CD14-positive monocyte (primary cell): ENCODE measurements around the gene DBNDD2. TPM values are rescaled to one million over a fixed set of nuclear protein-coding genes. Genes with fewer than 3 reads are reported as not detected.
A peak's percentile ranks its signal among the peaks of the same experiment; 100 is the strongest.

ENCODE experiments used
- DNase-seq, 3 donors: peaks; one replicate each; pipeline ENCODE4 v3.0.0-alpha.2; 2011 to 2022
- H2AFZ ChIP-seq: 2 replicates; pipeline ENCODE4 v1.6.0; 2012; ENCODE audit warnings: mild to moderate bottlenecking, low read depth, low read length, inconsistent platforms; ENCODE audit not compliant: insufficient read depth, poor library complexity, severe bottlenecking
- H3K27ac ChIP-seq, 2 donors: 1 replicate in 1 of 2; 2 replicates in 1 of 2; pipeline ENCODE4 v1.5.1; 2012 to 2013; ENCODE audit warnings: low read length in 2 of 2, control low read depth in 1 of 2, inconsistent platforms in 1 of 2, low read depth in 1 of 2, mild to moderate bottlenecking in 1 of 2
- H3K27me3 ChIP-seq, 2 donors: one replicate each; pipeline versions ENCODE4 v1.6.0 to v1.6.1; 2011 to 2013; ENCODE audit warnings: low read length in 2 of 2; ENCODE audit not compliant: control insufficient read depth in 2 of 2, insufficient read depth in 2 of 2
- H3K36me3 ChIP-seq, 2 donors: replicated peaks in 1 of 2; 1 replicate in 1 of 2; 2 replicates in 1 of 2; pipeline versions ENCODE4 v1.5.1 to v1.6.1; 2012 to 2013; ENCODE audit warnings: low read length in 2 of 2, control low read depth in 1 of 2, inconsistent platforms in 1 of 2, mild to moderate bottlenecking in 1 of 2; ENCODE audit not compliant: insufficient read depth in 2 of 2, control insufficient read depth in 1 of 2
- H3K4me1 ChIP-seq, 2 donors: 1 replicate in 1 of 2; 2 replicates in 1 of 2; pipeline versions ENCODE4 v1.5.1 to v1.6.1; 2012 to 2013; ENCODE audit warnings: low read length in 2 of 2, control low read depth in 1 of 2, inconsistent platforms in 1 of 2, mild to moderate bottlenecking in 1 of 2, moderate library complexity in 1 of 2; ENCODE audit not compliant: insufficient read depth in 2 of 2, control insufficient read depth in 1 of 2
- H3K4me2 ChIP-seq: replicated peaks from 2 replicates; pipeline ENCODE3; 2012; ENCODE audit warnings: low read length, moderate library complexity, mild to moderate bottlenecking; ENCODE audit not compliant: poor library complexity, severe bottlenecking; ENCODE audit errors: extremely low read depth
- H3K4me3 ChIP-seq, 3 experiments: fragments of 200-600 bp in 1 of 3; sonication (generic) in 1 of 3; replicated peaks in 1 of 3; 1 replicate in 2 of 3; 2 replicates in 1 of 3; pipeline ENCODE4 v1.5.1; 2011 to 2013; ENCODE audit warnings: low read length in 3 of 3, mild to moderate bottlenecking in 3 of 3, control low read depth in 2 of 3, low read depth in 2 of 3, inconsistent platforms in 1 of 3, moderate library complexity in 1 of 3
- H3K79me2 ChIP-seq: 2 replicates; pipeline ENCODE4 v1.6.0; 2012; ENCODE audit warnings: mild to moderate bottlenecking, control low read depth, inconsistent platforms, low read length, moderate library complexity; ENCODE audit not compliant: insufficient read depth
- H3K9ac ChIP-seq: 2 replicates; pipeline ENCODE4 v1.6.0; 2017; ENCODE audit warnings: low read length, mild to moderate bottlenecking; ENCODE audit not compliant: insufficient read depth, poor library complexity, severe bottlenecking
- H3K9me3 ChIP-seq, 2 donors: replicated peaks in 1 of 2; 1 replicate in 1 of 2; 2 replicates in 1 of 2; pipeline versions ENCODE4 v1.5.1 to v1.6.1; 2012 to 2013; ENCODE audit warnings: low read length in 2 of 2, control low read depth in 1 of 2; ENCODE audit not compliant: control insufficient read depth in 1 of 2, insufficient read depth in 1 of 2
- H4K20me1 ChIP-seq: 2 replicates; pipeline ENCODE4 v1.6.0; 2012; ENCODE audit warnings: mild to moderate bottlenecking, low read length, control low read depth, moderate library complexity; ENCODE audit not compliant: insufficient read depth
- H3K27ac Mint-ChIP-seq, 7 donors: one replicate each; pipeline ENCODE4 v1.8.0; 2020; ENCODE audit warnings: mild to moderate bottlenecking in 7 of 7, mixed read lengths in 7 of 7, moderate library complexity in 6 of 7, inconsistent platforms in 2 of 7
- H3K27me3 Mint-ChIP-seq, 3 donors: one replicate each; pipeline ENCODE4 v1.8.0; 2021 to 2022; ENCODE audit warnings: low read depth in 3 of 3, mild to moderate bottlenecking in 3 of 3, mixed read lengths in 3 of 3, moderate library complexity in 3 of 3, inconsistent platforms in 1 of 3
- H3K36me3 Mint-ChIP-seq, 2 donors: one replicate each; pipeline ENCODE4 v1.8.0; 2020; ENCODE audit warnings: mixed read lengths in 2 of 2, inconsistent platforms in 1 of 2, mild to moderate bottlenecking in 1 of 2
- H3K4me1 Mint-ChIP-seq: one replicate; pipeline ENCODE4 v1.8.0; 2020; ENCODE audit warnings: mild to moderate bottlenecking, mixed read lengths
- H3K4me3 Mint-ChIP-seq, 2 donors: one replicate each; pipeline ENCODE4 v1.8.0; 2020; ENCODE audit warnings: mild to moderate bottlenecking in 2 of 2, mixed read lengths in 2 of 2, moderate library complexity in 1 of 2
- H3K9me3 Mint-ChIP-seq, 7 donors: one replicate each; pipeline ENCODE4 v1.8.0; 2020 to 2022; ENCODE audit warnings: mixed read lengths in 7 of 7, mild to moderate bottlenecking in 6 of 7, moderate library complexity in 6 of 7, inconsistent platforms in 2 of 7
- WGBS: methylation state at CpG from one replicate; pipeline ENCODE4 v1.1.5; 2013; ENCODE audit warnings: missing lambda C conversion rate; ENCODE audit not compliant: insufficient coverage; 5-methylcytosine and 5-hydroxymethylcytosine counted together
- intact Hi-C, 2 donors: fragments of 100-400 bp; cut with micrococcal nuclease; formaldehyde crosslinking; loops; one replicate each; pipeline versions ENCODE4 v1.15.0 to v1.15.1; 2023
- polyA plus RNA-seq, 3 donors: library from polyadenylated mRNA; depleted of rRNA in 1 of 3; unstranded in 2 of 3; stranded (reverse) in 1 of 3; fragments of 300-500 nt in 2 of 3; fragments of >200 nt in 1 of 3; fragmentation: Illumina TruSeq in 2 of 3; gene quantifications; 1 replicate in 2 of 3; 2 replicates in 1 of 3; pipeline ENCODE4 v1.2.3, GENCODE V29; 2012 to 2021
- TF ChIP-seq, protein P1 (sequence below): fragments of 200-600 bp; IDR thresholded peaks from one replicate; pipeline ENCODE4 v1.8.0; 2022; ENCODE audit warnings: antibody characterized with exemption, mild to moderate bottlenecking

DBNDD2 gene
- polyA plus RNA-seq, 3 donors: 15.6 to 22.1 (median 21.9) TPM

DNA sequence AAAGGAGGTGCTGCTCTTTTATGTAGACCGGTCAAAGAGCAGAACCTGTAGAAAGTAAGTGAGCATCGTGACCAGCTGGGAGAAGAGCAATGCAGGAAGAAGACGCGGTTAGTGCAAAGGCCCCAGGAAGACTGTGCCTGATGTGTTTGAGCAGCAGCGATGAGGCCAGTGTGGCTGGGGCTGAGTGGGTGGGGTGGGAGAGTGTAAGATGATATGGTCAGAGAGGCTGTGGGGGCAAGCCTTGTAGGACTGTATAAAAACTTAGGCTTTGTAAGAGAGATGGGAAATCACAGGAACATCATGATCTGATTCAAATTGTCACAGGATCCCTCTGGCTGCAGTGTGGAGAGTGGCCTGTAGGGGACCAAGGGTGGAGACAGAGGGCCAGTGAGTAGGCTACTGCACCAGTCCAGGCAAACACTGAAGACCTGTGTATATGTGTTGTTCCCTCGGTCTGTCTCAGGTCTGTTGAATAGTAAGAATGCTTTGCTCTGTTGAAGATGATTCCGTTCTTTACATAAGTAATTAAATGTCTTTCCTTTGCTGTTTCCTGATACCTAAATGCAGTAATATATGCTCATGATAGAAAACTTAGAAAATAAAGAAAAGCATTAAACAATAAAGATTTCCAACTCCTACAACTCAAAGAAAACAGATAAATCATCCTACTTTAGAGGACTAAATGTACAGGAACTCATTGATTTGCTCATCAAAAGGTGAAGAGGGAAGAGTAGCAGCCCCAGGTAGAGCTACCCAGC lies 37.9 kb downstream of the DBNDD2 start:
- no peaks in the 10 kb centered on the region for H3K36me3 Mint-ChIP-seq
- TF ChIP-seq, protein P1, sequence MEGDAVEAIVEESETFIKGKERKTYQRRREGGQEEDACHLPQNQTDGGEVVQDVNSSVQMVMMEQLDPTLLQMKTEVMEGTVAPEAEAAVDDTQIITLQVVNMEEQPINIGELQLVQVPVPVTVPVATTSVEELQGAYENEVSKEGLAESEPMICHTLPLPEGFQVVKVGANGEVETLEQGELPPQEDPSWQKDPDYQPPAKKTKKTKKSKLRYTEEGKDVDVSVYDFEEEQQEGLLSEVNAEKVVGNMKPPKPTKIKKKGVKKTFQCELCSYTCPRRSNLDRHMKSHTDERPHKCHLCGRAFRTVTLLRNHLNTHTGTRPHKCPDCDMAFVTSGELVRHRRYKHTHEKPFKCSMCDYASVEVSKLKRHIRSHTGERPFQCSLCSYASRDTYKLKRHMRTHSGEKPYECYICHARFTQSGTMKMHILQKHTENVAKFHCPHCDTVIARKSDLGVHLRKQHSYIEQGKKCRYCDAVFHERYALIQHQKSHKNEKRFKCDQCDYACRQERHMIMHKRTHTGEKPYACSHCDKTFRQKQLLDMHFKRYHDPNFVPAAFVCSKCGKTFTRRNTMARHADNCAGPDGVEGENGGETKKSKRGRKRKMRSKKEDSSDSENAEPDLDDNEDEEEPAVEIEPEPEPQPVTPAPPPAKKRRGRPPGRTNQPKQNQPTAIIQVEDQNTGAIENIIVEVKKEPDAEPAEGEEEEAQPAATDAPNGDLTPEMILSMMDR: peak; percentile 83
- H3K4me3 Mint-ChIP-seq: no peak overlapping the region
- H3K4me2 ChIP-seq: no peak overlapping the region
- no peaks in the 10 kb centered on the region for H3K9me3 ChIP-seq
- peaks cover 5 to 9% of the 10 kb centered on the region in 2 donors for H3K4me1 ChIP-seq
- H3K79me2 ChIP-seq: no peaks in the 10 kb centered on the region
- no peak overlapping the region for H2AFZ ChIP-seq
- H3K27me3 ChIP-seq: no peaks in the 10 kb centered on the region
- H3K27ac Mint-ChIP-seq: peak overlapping the region in 1 of 7 donors; percentile 68
- peak; percentile 9 to 36 (median 28) for DNase-seq
- WGBS: 70% methylated on average over 5 of the region's 7 CpGs
- H4K20me1 ChIP-seq: no peaks in the 10 kb centered on the region
- H3K9ac ChIP-seq: no peak overlapping the region
- peaks cover 0 to 10% (median 6%) of the 10 kb centered on the region in 3 donors for H3K27me3 Mint-ChIP-seq
- peaks cover 4% of the 10 kb centered on the region for H3K4me1 Mint-ChIP-seq
- no peak overlapping the region for H3K4me3 ChIP-seq
- no peaks in the 10 kb centered on the region for H3K9me3 Mint-ChIP-seq
- H3K36me3 ChIP-seq: no peaks in the 10 kb centered on the region
- intact Hi-C loops: loop anchor here in 1 of 2 donors (10.0 kb wide), 1 partner anchor 329 kb away; no protein-coding TSS in a partner anchor
- H3K27ac ChIP-seq: no peak overlapping the region

DNA sequence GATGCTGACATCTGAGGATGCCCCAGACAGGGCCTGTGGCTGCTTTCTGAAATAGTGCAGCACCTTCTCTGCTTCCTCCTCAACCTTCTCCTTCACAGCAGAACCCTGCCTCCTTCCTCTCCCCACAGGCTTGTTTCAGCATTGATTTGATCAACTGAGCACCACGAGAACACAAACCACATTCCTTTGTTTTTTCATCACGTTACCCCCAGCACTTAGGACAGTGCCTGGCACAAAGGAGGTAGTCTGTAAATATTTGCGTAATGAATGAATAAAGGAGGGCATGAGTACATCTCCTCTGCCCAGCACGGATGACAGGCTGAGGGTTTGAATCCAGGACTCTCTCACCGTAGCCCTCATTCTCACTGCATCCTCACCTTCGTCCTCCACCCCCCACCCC lies 40.2 kb downstream of the DBNDD2 start:
- no peaks in the 10 kb centered on the region for H4K20me1 ChIP-seq
- H3K4me3 ChIP-seq: no peak overlapping the region
- no peaks in the 10 kb centered on the region for H3K36me3 ChIP-seq
- intact Hi-C loops: loop anchor here in 1 of 2 donors (10.0 kb wide), 1 partner anchor 327 kb away; no protein-coding TSS in a partner anchor
- no peaks in the 10 kb centered on the region for H3K27me3 ChIP-seq
- no peaks in the 10 kb centered on the region for H3K9me3 ChIP-seq
- no peak overlapping the region for H2AFZ ChIP-seq
- H3K4me2 ChIP-seq: no peak overlapping the region
- H3K27ac ChIP-seq: no peak overlapping the region
- no CpG with 5 or more reads among the region's 6 CpGs for WGBS
- Mint-ChIP-seq H3K4me3 (no peak overlapping the region), H3K36me3 (no peaks in the 10 kb centered on the region), H3K27me3 (peaks cover 3 to 10% (median 8%) of the 10 kb centered on the region in 3 donors), H3K4me1 (peaks cover 23% of the 10 kb centered on the region), H3K27ac (peak overlapping the region in 1 of 7 donors; percentile 68), H3K9me3 (no peaks in the 10 kb centered on the region)
- peaks cover 28 to 32% of the 10 kb centered on the region in 2 donors for H3K4me1 ChIP-seq
- no peak for DNase-seq
- no peak overlapping the region for H3K9ac ChIP-seq
- no peaks in the 10 kb centered on the region for H3K79me2 ChIP-seq
- TF ChIP-seq, protein P1: no peak
